Measurements from ENCODE around the gene SLC13A5. TPM values are rescaled to one million over a fixed set of nuclear protein-coding genes. Genes with fewer than 3 reads are reported as not detected.
"Not testable (repeated sequence)": the region's sequence is repeated elsewhere in the genome, so short reads cannot be mapped to it uniquely, and the experiment has no call there.

SLC13A5 gene
- total RNA-seq, 2 donors from 2014 or later: not detected

DNA sequence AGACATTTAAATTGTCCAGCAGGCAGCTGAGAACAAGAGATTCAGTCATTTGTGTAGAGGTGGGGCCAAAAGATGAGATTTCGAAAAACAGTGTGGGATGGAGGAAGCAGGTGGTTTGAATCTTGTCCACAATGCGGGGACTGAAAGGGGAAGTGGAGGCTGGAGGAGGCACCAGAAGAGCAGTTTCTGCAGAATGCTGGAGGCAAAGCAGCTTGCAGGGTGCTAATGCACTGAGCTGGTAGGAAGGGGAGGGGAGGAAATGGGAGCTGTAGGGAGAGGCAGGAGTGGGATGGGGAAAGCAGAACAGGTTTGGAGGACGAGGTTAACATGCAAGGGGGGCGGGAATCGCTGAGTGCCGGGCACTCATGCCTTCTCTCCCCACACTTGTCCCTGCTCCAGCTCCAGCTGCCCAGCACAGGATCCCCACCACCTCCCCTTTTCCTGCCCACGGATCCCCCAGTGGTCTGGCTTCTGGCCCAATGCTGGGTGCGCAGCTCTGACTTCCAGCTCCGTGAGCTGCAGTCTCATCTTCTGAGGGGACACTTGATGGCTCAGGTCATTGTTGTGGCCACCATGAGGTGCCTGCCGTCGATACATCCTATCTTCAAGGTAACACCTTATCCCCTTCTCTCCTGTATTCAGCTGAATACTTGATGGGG lies 52.2 kb downstream of the SLC13A5 start:
- no peak overlapping the region for H3K27ac ChIP-seq
- peaks cover 0 to 3% of the 10 kb centered on the region in 2 donors for H3K27me3 ChIP-seq
- H3K36me3 ChIP-seq: no peaks in the 10 kb centered on the region
- DNase-seq (ENCODE audit: low spot score): no peak
- no peaks in the 10 kb centered on the region for H3K4me1 ChIP-seq
- H3K4me3 ChIP-seq: no peak overlapping the region
- no peaks in the 10 kb centered on the region for H3K9me3 ChIP-seq
- TF ChIP-seq, protein P1, sequence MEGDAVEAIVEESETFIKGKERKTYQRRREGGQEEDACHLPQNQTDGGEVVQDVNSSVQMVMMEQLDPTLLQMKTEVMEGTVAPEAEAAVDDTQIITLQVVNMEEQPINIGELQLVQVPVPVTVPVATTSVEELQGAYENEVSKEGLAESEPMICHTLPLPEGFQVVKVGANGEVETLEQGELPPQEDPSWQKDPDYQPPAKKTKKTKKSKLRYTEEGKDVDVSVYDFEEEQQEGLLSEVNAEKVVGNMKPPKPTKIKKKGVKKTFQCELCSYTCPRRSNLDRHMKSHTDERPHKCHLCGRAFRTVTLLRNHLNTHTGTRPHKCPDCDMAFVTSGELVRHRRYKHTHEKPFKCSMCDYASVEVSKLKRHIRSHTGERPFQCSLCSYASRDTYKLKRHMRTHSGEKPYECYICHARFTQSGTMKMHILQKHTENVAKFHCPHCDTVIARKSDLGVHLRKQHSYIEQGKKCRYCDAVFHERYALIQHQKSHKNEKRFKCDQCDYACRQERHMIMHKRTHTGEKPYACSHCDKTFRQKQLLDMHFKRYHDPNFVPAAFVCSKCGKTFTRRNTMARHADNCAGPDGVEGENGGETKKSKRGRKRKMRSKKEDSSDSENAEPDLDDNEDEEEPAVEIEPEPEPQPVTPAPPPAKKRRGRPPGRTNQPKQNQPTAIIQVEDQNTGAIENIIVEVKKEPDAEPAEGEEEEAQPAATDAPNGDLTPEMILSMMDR (IDR thresholded peaks at IDR 0.05): no peak

DNA sequence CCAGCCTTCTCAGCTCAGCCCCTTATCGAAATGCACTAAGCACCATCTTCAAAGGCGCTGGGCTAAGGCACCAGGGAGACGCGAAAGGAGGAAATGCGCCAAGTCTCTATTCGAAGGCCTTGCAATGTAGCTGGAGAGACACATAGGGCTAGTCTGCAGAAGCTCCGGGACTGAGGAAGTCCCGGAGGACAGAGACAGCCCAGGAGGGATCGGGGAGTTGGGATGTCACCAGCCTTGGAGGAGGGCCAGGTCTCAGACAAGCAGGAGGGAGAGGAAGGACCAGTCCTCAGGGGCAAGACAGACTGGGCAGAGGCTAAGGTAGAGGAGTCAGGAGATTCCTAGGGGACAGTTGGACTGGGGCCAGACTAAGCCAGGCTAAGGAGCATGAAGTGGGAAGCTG lies 53.1 kb downstream of the SLC13A5 start:
- Histone ChIP-seq H3K27ac (no peak overlapping the region), H3K9me3 (no peaks in the 10 kb centered on the region), H3K4me1 (no peaks in the 10 kb centered on the region), H3K4me3 (no peak overlapping the region), H3K27me3 (peaks cover 0 to 6% of the 10 kb centered on the region in 2 donors), H3K36me3 (no peaks in the 10 kb centered on the region)
- TF ChIP-seq, protein P1 (IDR thresholded peaks at IDR 0.05): no peak
- DNase-seq (ENCODE audit: low spot score): no peak

DNA sequence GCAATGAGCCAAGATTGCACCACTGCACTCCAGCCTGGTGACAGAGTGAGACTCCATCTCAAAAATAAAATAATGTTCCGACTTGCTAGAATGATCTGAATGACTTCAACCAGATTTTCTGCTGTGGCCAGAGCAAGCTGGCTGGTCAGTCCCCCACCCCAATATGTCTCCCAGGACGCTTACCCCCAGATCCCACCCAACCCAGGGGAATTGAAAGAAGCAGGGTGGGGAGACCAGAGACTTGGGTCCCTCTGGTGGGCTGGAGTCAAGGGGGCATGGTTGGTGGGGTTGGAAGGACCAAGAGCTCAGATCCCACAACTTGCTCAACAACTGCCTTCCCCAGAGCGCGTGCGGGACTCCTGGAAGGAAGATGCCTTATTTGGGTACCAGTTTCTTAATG lies 54.8 kb downstream of the SLC13A5 start:
- H3K4me1 ChIP-seq; H3K27me3 ChIP-seq; H3K9me3 ChIP-seq; DNase-seq (ENCODE audit: low spot score); H3K27ac ChIP-seq; H3K36me3 ChIP-seq; H3K4me3 ChIP-seq: not testable (repeated sequence)

DNA sequence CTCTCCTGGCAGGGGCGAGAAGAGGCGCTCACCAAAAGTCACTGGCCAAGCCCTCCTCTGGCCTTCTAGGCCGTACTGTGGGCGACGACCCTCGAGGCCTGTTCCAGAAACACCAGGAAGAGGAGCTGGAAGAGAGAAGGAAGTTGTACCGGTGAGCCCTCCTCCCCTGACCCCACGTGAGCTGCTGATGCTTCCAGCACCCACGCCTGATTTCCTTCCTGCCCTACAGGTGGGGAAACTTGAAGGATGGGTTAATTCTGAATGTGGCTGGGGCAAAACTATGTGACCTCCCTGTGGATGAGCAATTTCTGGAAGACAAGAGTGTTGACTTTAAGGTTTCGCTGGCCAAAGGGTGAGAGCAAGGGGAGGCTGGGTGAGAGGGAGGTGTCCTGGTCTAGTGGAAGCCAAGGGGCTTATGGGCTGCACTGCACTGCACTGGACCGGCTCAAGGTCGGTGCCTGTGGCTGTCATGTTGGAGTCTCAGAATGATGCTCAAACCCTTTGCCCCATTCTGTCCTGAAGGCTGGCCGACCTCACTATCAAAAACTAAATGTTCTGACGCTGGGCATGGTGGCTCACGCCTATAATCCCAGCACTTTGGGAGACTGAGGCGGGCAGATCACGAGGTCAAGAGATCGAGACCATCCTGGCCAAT lies 55.4 kb downstream of the SLC13A5 start:
- peaks cover 5 to 6% of the 10 kb centered on the region in 2 donors for H3K27me3 ChIP-seq
- TF ChIP-seq, protein P1 (IDR thresholded peaks at IDR 0.05): no peak
- DNase-seq (ENCODE audit: low spot score): no peak
- H3K36me3 ChIP-seq: no peaks in the 10 kb centered on the region
- no peak overlapping the region for H3K27ac ChIP-seq
- H3K9me3 ChIP-seq: no peaks in the 10 kb centered on the region
- H3K4me3 ChIP-seq: no peak overlapping the region
- no peaks in the 10 kb centered on the region for H3K4me1 ChIP-seq

DNA sequence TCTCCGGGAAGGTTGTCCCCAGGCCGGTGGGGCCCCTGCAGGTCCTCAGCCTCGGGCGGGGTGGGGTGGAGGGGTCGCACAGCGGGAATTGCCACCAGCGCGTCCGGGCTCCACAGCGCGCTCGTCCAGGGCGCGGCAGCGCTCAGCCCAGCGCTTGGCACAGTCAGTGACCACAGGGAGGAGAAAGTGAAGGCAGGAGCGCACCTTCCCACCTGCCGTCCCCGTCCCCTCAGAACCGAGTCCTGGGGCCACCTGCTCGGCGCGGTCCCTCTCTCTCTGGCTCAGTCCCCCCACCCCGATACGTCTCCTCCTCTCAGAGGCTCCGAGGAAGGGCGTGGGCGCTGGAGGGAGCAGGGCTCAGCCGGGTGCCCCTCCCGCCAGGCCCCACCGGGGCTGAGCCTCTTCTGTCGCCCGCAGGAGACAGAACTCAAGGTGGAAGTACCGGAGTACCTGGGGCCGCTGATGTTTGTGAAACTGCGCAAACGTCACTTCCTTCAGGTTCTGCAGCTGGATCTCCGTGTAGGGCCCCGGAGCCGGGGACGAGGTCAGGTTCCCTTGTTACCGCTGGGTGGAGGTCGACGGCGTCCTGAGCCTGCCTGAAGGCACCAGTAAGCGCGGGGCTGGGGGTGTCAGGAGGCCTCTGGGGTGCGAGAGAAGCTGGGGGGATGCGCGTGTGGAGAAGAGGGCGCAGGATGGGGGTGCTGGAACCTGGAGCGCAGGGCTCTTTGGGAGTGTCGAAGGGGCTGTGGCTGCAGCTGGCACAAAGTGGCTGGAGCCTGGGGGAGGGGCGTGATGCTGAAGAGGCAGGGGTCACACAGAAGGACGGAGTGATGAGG lies 56.2 kb downstream of the SLC13A5 start:
- not testable (repeated sequence) for H3K4me3 ChIP-seq; H3K27ac ChIP-seq; H3K4me1 ChIP-seq; H3K36me3 ChIP-seq; H3K9me3 ChIP-seq; H3K27me3 ChIP-seq; DNase-seq (ENCODE audit: low spot score)

DNA sequence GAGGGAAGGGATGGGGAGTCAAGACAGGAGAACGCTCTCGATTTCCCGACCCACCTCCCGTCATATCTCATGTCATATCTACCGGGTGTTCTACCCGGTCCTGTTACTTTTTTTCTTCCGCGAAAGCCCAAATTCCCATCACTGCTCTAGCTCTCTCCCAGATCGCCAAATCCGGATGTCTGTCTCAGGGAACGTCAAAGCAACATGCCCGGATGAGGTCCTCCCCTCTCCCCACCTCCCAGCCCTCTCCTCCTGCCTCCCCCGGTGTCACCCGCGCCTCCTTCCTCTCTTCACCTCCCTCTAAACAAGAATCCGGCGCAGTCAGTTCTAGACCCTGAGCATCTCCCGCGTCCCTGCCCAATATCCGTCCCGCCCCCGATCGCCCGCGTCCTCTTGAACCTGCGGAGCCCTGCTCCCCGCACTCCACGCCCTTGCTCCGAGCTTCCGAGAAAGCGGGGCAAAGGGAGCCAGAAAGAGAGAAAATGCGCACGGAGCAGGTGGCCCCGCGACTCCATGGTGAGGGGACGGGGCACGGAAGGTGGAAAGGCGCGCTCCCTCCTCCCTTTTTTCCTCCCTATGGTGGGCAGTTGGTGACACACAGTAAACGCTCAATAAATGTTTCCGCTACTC lies 57.3 kb downstream of the SLC13A5 start:
- H3K9me3 ChIP-seq; H3K27ac ChIP-seq; H3K36me3 ChIP-seq; H3K4me3 ChIP-seq; DNase-seq (ENCODE audit: low spot score); H3K27me3 ChIP-seq: not testable (repeated sequence)
- peaks cover 0 to 12% of the 10 kb centered on the region in 2 donors for H3K4me1 ChIP-seq

Measured in right atrium auricular region (tissue), 2 donors.